Measurements from ENCODE around the gene PPARD.

PPARD gene

DNA sequence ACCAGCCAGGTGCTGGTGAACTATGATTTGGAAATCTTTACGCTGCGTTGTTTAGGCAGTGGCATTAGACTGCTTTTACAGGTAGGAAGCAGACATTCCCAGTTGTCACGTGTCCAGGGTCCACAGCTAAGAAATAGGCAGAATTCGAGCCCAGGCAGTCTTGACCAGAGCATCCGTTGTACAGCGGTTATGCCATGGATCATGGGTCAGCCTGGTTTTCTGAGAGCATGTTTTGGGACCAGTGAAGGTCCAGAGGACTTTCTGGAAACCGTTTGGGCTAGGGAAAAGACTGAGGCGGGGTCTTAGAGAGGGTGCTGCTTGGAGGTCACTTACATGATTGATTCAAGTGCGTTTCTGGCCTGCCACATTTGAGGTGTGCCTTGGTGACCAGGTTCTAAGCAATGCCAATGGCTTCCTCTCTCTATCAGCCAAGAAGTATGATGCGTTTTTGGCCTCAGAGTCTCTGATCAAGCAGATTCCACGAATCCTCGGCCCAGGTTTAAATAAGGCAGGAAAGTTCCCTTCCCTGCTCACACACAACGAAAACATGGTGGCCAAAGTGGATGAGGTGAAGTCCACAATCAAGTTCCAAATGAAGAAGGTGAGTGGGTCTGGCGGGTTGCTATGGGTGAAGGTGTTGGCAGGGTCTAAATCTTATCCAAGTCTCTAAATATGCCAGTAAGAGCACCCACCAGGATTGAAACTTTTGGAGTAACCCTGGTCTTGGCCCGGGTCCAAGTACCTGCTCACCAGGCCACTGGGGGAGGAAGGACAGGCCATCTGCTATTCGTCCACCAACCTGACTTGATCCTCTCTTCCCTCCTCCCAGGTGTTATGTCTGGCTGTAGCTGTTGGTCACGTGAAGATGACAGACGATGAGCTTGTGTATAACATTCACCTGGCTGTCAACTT is 127.6 kb downstream of the PPARD start:
- DNase-seq (ENCODE audit: low spot score): no peak

DNA sequence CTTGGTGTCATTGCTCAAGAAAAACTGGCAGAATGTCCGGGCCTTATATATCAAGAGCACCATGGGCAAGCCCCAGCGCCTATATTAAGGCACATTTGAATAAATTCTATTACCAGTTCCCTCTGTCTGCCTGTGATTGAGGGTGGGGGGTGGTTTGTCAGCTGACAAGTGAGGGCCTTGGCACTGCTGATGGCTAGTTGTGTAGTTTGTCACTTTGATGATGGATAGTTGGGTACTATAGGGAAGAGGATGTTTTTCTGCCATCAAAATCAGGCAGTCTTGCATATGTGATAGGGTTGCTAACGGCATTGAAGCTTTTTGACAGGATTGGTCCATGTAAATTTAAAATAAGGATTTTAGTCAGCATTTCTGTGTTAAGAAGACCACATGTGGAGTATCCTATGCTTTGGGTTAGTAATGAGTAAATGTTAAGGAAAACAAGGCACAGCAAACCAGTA is 128.3 kb downstream of the PPARD start:
- no peak for DNase-seq (ENCODE audit: low spot score)

- DNase-seq (ENCODE audit: low spot score): no peak
Observed at GRCh38 chr6:35471836-35472345, 129.5 kb downstream of the PPARD start.

- DNase-seq (ENCODE audit: low spot score): no peak
Observed at GRCh38 chr6:35473075-35473849, 130.9 kb downstream of the PPARD start.

DNA sequence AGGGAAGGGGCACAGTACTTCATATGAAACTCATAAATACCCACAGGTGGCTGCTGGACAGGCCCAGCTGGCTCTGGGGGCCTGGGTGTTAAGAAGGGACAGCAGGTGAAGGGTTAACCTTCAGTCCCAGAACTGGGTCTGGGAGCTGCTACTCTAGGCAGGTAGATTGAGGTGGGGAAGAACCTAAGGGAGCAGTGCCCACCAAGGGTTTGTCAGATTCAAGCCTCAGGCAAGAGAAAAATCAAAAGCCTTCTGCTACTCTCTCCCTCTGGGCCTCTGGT is 131.4 kb downstream of the PPARD start:
- DNase-seq (ENCODE audit: low spot score): no peak

DNA sequence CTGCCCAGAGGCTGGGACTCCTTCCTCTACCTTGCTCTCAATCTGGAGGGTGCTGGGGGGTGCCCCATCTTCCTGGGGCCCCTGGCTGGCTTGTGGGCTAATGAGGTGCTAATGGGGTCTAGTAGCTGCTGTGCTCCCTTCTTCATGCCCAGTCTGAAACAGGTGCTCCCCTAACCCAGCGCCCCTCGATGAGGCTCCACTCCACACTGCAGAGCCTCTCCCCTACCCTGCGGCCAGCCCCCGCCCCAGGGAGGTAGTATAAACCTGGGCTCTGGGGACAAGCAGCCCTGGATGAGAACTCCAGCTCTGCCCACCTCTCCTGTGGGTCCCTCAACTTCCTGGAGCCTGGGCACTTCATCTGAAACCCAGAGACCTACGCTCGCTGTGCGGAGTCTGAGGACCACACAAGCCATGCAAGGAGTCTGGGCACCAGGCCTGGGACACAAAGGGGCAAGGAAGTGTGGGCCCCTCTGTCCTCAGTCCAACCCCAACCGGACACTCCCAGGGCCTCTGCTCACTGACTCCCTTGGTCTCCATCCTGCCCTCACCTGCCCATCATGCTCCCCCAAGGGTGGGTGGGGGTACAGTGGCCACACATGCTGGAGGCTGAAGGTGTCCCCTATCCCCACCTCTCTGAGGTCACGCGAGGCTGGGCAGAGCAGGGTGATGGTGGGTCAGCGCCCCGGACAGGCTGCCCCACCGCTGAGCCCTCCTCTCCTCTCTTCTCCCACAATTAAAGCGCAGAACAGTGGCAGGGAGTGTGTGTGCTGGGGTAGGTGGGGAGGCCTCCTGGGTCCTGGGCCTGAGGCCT is 132.0 kb downstream of the PPARD start:
- DNase-seq (ENCODE audit: low spot score): no peak

DNA sequence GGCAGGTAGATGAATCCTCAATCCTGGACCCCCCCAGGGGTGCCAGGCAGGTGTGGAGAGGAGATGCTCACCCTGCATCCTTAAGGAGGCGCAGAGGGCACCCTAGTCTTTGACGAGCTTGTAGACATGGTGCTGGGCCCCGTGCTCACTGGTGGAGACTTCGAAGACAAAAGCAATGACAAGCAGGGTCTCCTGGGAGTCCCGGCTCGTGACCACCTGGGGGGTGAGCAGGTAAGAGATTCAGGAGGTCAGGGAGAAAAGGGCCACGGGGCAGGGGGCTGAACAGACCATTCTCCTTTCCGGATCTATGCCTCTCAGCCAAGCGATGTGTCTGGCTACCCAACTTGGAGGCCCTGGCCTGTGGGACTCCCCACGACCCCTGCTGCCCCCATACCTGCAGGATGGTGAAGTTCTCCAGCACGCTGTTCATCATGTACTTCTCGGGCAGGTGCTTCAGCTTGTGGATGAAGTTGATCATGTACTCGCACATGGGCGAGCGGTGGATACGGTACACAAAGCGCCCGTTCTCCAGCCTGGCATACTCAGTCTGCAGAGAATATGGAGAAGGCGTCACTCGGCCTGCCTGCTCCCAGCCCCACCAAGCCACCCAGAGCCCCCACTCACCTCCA is 132.7 kb downstream of the PPARD start:
- no peak for DNase-seq (ENCODE audit: low spot score)

DNA sequence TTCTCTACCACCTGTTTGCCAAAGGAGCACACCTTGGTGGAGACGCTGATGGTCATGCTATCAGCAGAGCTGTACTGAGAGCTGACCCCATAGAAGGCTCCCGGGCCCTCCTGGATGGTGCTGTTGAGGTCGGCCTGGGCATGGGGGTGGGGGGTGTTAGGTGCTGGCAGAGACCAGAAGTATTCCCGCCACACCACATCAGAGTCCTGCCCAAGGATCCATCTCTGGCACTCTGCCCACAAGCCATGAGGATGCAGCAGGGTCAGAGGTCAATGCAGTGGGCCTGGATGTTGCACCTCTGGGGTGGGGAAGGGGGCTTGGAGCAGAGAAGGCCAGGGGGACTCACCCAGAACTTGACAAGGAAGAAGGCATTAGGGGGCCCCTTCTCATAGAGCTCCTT is 133.2 kb downstream of the PPARD start:
- no peak for DNase-seq (ENCODE audit: low spot score)

DNA sequence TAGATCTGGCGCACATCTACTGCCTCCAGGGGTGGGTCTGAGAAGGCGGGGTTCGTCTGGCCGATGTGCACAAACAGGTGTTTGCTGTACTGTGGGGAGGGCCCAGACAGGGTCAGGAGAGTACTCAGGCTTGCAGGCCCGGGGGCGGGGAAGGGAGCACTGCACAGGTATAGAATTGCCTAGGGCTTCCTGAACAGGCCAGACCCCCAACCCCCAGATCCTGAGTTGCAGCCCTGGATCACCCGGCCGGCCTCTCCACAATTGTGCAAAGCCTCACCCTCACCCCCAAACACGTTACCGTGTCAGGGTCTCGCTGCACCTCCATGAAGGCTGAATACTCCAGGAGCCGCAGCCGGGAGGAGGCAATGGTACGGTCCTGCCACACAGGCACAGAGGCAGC is 133.6 kb downstream of the PPARD start:
- no peak for DNase-seq (ENCODE audit: low spot score)

GRCh38 chr6:35477028-35477427 is 134.7 kb downstream of the PPARD start:
- DNase-seq (ENCODE audit: low spot score): no peak

Data from ecto neural progenitor cell (in vitro differentiated cells).